NCI-H128 (cell line): ENCODE measurements around the gene EIPR1.

Experiments
- DNase-seq: peaks from one replicate; lab custom pipeline; 2025; ENCODE audit not compliant: unreplicated experiment; lab: John Stamatoyannopoulos, UW

Gene EIPR1

GRCh38 chr2:3223080-3223923, 154.3 kb downstream of the EIPR1 start:
- no peak for DNase-seq

- no peak for DNase-seq
Measured at GRCh38 chr2:3222636-3223035, 155.0 kb downstream of the EIPR1 start.

- no peak for DNase-seq
Measured at GRCh38 chr2:3219536-3219935, 158.1 kb downstream of the EIPR1 start.

GRCh38 chr2:3217646-3218045, 160.0 kb downstream of the EIPR1 start:
- DNase-seq, result no peak

DNA sequence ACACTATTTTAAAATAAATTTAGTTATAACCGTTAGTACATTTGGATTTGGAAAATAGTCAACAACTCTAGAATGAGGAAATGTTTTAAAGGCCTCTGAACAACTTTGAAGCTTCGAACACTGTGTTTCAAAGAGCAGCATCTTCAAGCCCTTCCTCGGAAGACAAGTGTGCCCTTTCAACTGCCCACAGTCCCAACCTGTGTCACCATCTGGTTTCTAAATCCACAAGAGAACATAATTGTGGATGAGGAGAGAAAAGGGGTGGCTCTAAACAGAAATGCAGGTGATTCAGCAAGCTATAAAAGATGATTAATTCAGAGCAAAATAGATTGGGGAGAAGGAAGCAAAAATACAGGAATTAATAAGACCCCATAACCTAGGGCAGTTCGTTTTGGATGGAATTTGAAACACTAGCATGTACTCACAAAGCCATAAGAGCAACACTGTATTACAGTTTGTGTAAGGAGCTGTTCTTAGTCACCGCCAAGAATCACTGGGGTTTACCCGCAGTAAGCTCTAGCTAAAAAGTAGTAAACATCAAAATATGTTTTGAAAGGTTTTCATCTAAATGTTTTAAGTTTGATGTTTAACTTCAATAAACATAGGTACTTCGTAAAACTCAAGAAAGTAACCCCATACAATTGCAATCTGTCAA, 160.7 kb downstream of the EIPR1 start:
- DNase-seq, result no peak

DNA sequence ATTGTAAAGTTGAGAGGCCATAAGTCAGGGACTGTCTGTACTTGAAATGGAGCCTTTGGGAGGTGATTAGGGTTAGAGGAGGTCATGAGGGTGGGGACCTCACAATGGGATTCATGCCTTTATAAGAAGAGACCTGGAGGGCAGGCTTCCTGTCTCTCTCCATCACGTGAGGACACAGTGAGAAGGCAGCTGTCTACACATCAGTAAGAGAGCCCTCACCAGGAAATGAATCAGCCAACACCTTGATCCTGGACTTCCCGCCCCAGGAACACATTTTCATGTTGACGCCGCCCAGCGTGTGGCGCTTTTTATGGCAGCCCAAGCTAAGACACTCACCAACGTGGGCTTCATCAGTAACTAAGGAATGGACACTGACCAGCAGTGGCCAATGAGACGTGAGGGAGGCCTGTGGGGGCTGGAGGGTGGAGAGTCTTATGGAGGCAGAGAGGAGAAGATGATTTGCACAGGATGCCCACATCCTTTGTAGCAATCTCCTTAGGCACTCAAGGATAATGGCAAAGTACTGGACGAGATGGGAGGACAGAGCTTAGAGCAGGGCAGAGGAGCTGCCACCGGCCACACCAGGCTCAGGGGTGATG, 162.7 kb downstream of the EIPR1 start:
- DNase-seq, result no peak

DNA sequence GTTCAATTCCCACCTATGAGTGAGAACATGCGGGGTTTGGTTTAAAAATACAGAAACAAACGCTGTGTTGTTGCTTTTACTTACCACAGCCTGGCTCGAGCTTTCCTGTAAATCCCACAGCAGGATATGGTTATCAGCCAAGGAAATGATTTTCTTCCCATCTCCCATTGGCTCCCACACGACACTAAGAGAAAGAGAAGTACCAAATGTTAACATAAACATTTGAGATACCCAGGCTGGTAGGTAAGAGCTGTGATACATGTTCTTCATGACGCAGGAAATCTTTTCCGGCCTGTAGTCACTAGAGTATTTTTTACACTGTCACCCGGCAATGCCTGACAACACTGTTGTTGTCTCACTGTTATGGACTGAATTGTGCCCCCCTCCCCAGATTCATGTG, 163.6 kb downstream of the EIPR1 start:
- no peak for DNase-seq

GRCh38 chr2:3212984-3213383, 164.6 kb downstream of the EIPR1 start:
- no peak for DNase-seq

DNA sequence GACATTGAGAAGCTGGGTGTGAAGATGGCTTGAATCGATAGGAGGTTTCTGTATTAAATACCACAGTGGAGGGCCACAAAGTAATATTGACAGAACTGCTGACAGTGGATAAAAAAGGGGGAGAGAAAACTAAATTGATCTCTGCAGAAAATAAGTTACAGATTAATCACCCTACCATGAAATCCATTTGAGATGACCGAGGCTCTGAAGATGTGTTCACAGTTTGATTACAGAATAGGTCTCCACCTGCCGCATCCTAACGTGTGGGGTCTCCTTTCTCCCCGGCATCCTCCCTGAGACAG, 165.6 kb downstream of the EIPR1 start:
- no peak for DNase-seq

DNA sequence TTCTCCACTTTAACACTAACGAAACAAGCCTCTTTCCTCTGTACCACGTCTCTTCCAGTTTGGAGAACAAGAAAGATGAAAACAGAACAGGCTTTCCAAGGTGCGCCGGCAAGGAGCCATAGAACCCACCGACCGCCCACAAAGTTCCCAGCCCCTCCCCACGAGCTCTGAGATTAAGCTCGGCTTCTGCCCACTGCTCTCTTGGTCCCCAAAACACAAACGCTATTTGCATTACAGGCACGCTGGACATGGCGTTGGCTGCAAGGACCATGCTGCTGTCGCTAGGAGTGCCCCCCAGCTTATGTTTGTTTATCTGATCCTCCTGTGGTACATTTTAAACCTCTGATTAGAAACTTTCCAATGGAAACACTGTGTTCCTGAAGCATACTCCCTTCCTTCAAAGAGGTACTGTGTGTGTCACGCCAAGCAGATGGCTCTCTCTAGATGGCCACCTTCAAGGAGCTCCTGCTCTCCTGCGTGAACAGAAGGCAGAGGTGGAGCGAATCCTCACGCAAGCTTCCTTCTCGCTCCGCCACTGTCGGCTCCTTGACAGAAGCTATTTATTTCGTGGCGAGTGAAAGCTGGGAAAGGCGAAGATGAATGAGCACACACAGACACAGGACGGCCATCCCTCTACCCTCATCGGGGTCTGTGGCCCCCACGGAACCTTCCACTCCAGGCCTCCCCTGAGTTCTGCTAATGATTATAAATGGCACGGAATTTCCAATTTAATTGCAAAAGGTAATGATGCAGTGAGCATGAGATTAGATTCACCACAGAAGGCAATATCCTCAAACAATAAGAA, 166.2 kb downstream of the EIPR1 start:
- DNase-seq, result no peak

DNA sequence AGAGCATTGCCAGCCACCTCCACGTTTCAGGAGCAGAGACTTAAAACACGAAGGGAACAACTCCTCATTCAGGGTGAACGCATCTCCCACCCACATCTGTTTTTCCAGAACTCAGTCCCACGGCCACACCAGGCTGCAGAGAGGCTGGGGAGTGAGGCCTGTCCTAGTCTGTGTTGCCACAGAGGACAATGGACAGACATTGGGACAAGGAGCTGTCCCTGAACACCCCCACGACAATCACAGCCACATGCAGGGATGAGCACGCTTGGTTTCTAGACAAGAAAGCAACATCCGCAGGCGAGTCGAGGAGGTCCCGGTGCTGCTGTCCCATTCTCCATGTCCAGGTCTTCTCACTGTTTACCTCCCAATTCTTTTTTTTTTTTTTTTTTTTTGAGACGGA, 167.4 kb downstream of the EIPR1 start:
- DNase-seq, result no peak

- DNase-seq, result no peak
Measured at GRCh38 chr2:3209258-3209657, 168.4 kb downstream of the EIPR1 start.

DNA sequence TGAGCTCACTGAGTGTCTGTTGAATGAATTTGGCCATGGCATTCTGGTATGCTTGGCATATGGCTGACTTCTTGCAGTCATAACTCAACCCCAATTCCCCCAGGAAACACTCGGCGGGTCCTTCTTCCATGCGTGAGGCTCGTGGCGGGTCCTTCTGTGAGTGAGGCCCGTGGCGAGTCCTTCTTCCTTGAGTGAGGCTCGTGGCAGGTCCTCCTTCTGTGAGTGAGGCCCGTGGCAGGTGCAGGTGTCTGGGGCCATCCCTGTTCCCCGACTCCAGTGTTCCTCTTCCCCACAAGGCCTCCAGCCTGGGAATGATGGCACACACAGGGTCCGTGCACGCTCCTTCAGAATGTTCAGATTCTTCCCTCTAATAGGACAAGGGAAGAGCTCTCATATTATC, 169.0 kb downstream of the EIPR1 start:
- no peak for DNase-seq

DNA sequence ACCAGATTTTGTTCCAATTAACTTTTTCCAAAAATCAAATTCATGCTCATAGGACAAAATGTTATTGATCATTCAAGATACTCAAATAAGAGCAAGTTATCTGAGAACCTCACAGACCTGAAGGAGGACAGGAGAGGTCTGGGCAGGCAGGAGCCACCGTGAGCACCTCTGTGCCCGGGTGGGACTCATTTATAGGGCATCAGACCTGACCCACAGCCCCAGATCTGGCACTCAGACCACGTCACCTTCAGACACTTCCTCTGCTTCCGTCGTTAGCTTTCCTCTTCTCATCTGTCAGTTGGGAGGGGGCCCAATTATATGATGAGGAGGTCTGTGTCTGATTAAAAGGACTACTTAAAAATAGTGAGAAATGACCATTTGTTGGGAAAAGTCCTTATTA, 169.4 kb downstream of the EIPR1 start:
- DNase-seq, result no peak

- no peak for DNase-seq
Measured at GRCh38 chr2:3207091-3207491, 170.5 kb downstream of the EIPR1 start.

GRCh38 chr2:3205845-3206244, 171.8 kb downstream of the EIPR1 start:
- no peak for DNase-seq

- no peak for DNase-seq
Measured at GRCh38 chr2:3204031-3204821, 173.4 kb downstream of the EIPR1 start.

DNA sequence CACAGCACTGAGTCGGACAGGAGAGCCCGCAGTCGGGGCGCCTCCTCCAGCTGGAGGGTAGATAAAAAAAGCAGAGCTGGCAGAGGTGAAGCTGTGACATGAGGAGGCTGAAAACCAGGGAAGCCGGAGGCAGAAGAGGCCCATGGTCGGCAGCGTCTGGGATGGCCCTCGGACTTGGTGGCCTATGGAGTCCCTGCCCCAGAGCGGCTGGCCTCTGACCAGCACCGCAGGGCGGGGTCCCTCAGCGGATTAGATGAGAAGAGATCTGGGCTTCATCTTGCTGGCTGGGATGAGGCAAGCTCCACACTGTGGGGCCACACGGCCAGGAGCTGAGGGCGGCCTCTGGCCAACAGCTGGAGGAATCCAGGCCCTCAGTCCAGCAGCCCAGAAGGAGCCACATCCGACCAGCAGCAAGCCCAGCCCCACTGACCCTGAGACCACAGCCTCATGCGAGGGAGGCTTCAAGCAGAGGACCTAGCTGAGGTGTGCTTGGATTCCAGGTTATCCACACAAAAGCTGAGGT, 174.1 kb downstream of the EIPR1 start:
- DNase-seq, result no peak

DNA sequence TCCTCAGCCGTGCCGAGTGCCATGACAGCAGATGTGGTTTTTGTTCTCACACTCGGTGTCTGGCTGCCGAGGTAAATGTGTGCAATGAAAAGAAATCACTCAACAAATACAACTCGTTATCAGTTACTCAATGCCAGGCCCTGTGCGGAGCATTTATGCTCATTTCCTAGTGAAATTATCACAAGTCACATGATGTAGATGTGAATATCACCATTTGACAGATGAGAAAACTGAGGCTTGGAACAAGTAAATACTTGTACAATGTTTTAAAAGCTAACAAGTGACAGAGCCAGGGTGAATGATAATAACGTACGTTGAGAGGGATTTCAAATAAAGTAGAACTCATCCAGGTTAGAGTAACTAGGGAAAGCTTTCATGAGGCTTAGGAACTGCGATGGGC, 174.7 kb downstream of the EIPR1 start:
- DNase-seq, result no peak

- no peak for DNase-seq
Measured at GRCh38 chr2:3201281-3201680, 176.3 kb downstream of the EIPR1 start.
